SU-DHL-6 (cell line): ENCODE results near the gene KLHL29.

ENCODE experiments used
- EZH2phosphoT487 ChIP-seq: fragments of 200-600 bp; sonication (generic), shearing (Covaris generic); conservative IDR thresholded peaks from 2 replicates; pipeline ENCODE4 v1.6.1; 2018; ENCODE audit warnings: mild to moderate bottlenecking, antibody characterized with exemption, low read length, moderate library complexity, mixed read lengths
- TF ChIP-seq, protein P1 (sequence below): fragments of 200-600 bp; sonication (generic); IDR thresholded peaks from one replicate; pipeline ENCODE4 v1.5.1; 2017; ENCODE audit warnings: antibody characterized with exemption, mild to moderate bottlenecking, low read length, moderate library complexity; ENCODE audit not compliant: insufficient read depth, poor library complexity, severe bottlenecking

DNA sequence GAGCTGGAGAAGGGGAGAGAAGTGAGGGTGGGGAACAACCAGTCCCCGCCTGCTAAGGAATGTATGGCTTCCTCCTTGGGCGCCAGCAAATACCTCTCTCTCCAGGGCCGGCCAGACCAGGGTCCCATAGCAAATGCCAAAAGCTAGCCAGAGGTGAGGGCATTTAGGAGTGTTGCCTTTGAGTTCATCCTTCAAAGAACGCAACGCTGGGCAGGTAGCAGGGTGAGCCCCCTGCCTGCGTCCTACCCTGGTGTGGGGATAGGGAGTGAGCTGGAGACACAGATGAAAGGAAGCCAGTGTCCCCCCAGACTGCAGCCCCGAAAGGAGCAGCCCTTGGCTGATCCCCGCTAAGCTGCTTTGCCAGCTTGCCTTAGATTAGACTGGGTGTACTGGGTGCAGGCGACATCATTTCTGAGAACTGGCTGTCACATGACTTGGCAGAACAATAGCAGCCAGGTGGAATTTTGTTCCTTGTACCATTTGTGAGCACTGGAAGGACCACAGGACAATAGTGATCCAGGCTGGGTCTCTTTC is 40.4 kb downstream of the KLHL29 start:
- TF ChIP-seq, protein P1, sequence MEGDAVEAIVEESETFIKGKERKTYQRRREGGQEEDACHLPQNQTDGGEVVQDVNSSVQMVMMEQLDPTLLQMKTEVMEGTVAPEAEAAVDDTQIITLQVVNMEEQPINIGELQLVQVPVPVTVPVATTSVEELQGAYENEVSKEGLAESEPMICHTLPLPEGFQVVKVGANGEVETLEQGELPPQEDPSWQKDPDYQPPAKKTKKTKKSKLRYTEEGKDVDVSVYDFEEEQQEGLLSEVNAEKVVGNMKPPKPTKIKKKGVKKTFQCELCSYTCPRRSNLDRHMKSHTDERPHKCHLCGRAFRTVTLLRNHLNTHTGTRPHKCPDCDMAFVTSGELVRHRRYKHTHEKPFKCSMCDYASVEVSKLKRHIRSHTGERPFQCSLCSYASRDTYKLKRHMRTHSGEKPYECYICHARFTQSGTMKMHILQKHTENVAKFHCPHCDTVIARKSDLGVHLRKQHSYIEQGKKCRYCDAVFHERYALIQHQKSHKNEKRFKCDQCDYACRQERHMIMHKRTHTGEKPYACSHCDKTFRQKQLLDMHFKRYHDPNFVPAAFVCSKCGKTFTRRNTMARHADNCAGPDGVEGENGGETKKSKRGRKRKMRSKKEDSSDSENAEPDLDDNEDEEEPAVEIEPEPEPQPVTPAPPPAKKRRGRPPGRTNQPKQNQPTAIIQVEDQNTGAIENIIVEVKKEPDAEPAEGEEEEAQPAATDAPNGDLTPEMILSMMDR, result no peak
- TF ChIP-seq EZH2phosphoT487, result no peak
